AG09309 (cell line): ENCODE results near the gene LCLAT1.
A peak's percentile ranks its signal among the peaks of the same experiment; 100 is the strongest.

ENCODE experiments used
- DNase-seq: peaks from one replicate; pipeline ENCODE4 v3.0.0-alpha.2; 2010; ENCODE audit warnings: low read depth
- H3K4me3 ChIP-seq: 2 replicates; pipeline ENCODE4 v1.5.1; 2011; ENCODE audit warnings: mild to moderate bottlenecking, low read depth, low read length, moderate library complexity; ENCODE audit not compliant: control insufficient read depth
- TF ChIP-seq, protein P1 (sequence below): IDR thresholded peaks from 2 replicates; pipeline ENCODE4 v1.5.1; 2011; ENCODE audit warnings: mild to moderate bottlenecking, low read depth, low read length, inconsistent platforms; ENCODE audit not compliant: insufficient read depth, control insufficient read depth; ENCODE audit errors: missing control alignments

LCLAT1 gene

GRCh38 chr2:30443081-30443480, 4.0 kb upstream of the LCLAT1 start:
- no peak for DNase-seq
- H3K4me3 ChIP-seq = no peak overlapping the region
- TF ChIP-seq, protein P1, sequence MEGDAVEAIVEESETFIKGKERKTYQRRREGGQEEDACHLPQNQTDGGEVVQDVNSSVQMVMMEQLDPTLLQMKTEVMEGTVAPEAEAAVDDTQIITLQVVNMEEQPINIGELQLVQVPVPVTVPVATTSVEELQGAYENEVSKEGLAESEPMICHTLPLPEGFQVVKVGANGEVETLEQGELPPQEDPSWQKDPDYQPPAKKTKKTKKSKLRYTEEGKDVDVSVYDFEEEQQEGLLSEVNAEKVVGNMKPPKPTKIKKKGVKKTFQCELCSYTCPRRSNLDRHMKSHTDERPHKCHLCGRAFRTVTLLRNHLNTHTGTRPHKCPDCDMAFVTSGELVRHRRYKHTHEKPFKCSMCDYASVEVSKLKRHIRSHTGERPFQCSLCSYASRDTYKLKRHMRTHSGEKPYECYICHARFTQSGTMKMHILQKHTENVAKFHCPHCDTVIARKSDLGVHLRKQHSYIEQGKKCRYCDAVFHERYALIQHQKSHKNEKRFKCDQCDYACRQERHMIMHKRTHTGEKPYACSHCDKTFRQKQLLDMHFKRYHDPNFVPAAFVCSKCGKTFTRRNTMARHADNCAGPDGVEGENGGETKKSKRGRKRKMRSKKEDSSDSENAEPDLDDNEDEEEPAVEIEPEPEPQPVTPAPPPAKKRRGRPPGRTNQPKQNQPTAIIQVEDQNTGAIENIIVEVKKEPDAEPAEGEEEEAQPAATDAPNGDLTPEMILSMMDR = no peak

DNA sequence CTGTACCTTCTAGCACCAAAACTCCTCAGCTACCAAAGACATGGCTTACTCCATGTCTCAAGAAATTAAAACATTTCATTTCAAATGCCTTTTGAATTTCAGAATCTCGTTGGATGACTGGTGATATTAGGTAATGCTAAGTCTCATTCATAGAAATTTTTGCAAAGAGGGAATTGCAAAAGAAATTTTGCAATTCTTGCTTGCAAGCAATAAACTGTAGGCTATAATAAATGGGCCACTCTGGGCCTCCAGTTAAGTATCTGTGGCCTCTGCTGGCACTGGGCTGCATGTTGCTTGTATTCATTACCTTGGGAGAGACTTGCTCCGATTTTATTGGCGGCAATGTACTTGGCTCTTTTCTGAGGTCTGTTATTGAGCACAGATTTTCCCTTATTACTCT, 2.8 kb upstream of the LCLAT1 start:
- TF ChIP-seq, protein P1 = no peak
- peak; percentile 68 for DNase-seq
- H3K4me3 ChIP-seq = no peak overlapping the region

DNA sequence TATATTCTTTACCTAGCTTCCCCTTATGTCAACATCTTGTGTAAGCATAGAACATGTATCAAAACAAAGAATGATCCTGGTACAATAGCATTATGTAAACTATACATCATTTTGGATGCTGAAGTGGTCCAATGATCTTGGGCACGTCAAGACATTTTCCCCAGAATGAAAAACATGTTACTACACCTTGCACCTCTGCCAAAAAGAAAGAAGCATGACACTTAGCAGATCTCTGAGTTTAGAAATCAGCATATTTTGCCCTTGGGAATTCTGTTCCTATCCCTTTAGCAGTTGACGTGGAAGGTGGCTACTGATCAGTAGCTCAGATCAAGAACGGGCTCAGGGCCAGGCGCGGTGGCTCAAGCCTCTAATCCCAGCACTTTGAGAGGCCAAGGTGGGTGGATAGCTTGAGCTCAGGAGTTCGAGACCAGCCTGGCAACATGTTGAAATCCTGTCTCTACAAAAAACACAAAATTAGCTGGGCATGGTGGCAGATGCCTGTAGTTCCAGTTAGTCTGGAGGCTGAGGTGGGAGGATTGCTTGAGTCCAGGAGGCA, 1.7 kb upstream of the LCLAT1 start:
- no peak for DNase-seq
- no peak overlapping the region for H3K4me3 ChIP-seq
- TF ChIP-seq, protein P1 = no peak

DNA sequence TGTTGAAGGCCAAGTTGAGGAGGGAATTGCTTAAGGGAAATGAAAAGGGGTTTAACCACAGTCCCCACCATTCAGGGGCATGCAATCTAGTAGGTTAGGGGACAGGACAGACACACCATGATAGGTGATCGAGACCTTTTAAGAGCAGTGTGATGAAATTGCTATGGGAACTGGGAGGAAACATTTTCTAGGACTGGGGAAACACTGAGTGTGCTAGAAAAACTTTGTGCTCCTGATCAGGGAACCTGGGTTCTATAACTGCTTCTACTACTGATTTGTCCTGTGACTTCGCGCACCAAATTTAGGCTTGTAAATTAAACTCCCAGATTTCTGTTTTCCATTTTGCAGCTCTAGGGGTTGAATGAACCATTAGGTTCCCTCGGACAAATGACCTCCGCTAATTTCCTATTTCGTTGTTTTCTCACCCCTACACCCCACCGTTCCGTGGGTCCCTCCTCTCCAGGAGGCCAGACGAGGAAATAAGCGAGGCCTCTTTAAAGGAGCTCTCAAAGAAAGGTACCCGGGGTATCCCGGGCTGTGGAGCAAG, 371 bp upstream of the LCLAT1 start:
- TF ChIP-seq, protein P1 = no peak
- peak overlapping the region; percentile 100 for H3K4me3 ChIP-seq
- DNase-seq = no peak

GRCh38 chr2:30448308-30448707, 1.3 kb downstream of the LCLAT1 start:
- TF ChIP-seq, protein P1 = no peak
- no peak for DNase-seq
- H3K4me3 ChIP-seq = no peak overlapping the region

DNA sequence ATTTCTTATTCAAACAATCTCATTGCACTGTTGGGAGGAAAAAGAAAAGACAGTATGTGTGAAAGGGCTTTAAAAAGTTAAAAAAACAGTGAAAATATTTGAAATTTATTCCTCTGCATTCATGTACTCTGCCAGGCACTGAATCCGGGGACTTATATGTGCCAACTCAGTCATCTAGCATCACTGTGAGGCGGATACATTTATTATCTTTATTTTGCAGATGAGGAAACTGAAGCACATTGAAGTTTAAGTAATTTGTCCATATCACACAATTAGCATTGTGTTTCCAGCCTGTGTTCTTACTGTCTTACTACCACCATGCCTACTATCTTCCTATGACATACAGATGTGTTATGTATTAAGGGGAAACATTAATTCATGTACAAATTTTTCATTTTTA, 1.8 kb downstream of the LCLAT1 start:
- no peak for DNase-seq
- TF ChIP-seq, protein P1 = no peak
- H3K4me3 ChIP-seq = no peak overlapping the region
